Posterior cingulate gyrus (tissue), 11 donors: ENCODE data around the gene SPIRE1.
"Not testable (repeated sequence)": the region's sequence is repeated elsewhere in the genome, so short reads cannot be mapped to it uniquely, and the experiment has no call there.

Experiments
- DNase-seq, 10 donors: peaks; one replicate each; pipeline versions ENCODE4 v3.0.0 to v3.0.0-alpha.2; 2020 to 2021; ENCODE audit warnings: mixed read lengths in 3 of 10
- intact Hi-C: fragments of 100-400 bp; cut with DNase I; formaldehyde crosslinking; loops from one replicate; pipeline ENCODE4 v1.15.1; 2023

Gene SPIRE1

GRCh38 chr18:12515550-12515949, 142.4 kb downstream of the SPIRE1 start:
- intact Hi-C loops = loop anchor here (10.0 kb wide), 1 partner anchor 91 kb away; no protein-coding TSS in a partner anchor

DNA sequence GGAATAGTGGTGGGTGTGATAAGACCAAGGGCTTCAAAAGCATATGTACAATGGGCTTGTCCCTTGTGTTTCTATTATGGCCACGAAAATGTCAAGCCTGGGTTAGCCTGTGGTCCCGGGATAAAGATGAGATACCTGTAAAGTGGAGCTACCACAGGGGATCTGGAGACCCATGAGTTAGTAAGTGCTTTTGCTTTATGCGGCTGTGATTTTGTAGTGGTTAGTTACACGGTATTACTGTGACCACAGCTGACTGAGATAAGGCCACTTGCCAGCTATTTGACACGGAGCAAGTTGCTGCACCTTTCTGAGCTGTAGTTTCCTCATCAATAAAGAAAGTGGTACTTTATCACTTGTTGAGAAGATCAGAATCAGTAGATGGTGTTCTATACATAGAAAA, 150.9 kb downstream of the SPIRE1 start:
- intact Hi-C loops = no loop called here
- DNase-seq = no peak

More at GRCh38 chr18:12515550-12515949, 142.4 kb downstream of the SPIRE1 start:
- DNase-seq = no peak

DNA sequence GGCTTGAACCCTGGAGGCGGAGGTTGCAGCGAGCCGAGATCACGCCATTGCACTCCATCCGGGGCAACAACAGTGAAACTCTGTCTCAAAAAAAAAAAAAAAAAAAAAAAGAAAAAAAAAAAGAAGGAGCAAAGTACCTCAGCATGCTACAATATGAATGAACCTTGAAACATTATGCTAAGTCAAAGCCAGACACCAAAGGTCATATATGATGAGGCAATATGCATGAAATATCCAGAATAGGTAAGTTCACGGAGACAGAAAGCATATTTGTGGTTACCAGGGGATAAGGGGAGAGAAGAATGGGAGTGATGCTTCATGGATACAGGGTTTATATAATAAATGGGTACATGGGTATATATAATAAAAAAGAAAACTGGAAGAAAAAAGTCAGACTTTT, 156.9 kb downstream of the SPIRE1 start:
- intact Hi-C loops = no loop called here
- DNase-seq = no peak

DNA sequence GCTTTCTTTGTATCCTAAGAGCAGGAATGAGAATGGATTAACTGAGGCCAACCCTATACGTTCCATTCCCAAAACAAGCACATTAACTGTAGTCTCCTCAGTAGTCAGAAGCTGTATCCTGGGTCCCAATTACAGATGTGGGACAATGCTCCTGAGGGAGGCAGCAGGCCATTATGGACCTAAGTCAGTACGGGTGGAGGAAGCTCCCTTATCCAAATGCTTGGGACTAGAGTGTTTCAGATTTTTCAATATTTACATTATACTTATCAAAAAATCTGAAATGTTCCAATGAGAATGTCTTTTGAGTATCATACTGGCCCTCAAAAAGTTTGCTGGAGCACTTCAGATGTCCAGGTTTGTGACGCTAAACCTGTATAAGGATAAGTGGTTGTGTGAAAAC, 160.1 kb downstream of the SPIRE1 start:
- intact Hi-C loops = no loop called here
- no peak for DNase-seq

- intact Hi-C loops = no loop called here
- no peak for DNase-seq
These were observed 160.6 kb downstream of the SPIRE1 start for GRCh38 chr18:12497296-12497695.

DNA sequence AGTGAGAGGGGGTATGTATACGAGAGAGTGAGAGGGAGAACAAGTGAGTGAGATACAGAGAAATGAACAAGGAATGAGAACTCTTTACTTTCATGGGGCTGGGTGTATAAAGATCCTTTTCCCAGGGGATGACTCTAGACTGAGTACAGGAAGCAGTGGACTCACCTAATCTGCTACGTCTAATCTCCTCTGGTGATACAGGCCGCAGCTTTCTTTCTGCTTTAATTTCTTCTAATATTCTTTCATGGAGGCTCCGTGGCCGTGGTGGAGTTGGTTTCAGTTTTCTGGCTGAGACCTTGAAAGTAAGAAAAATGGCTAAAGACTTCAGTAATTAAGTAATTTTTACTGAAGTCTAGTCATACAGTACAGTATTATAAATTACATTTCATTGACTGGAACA, 165.0 kb downstream of the SPIRE1 start:
- DNase-seq = no peak
- intact Hi-C loops = no loop called here

- no peak for DNase-seq
- intact Hi-C loops = no loop called here
These were observed 166.1 kb downstream of the SPIRE1 start for GRCh38 chr18:12491611-12492435.

DNA sequence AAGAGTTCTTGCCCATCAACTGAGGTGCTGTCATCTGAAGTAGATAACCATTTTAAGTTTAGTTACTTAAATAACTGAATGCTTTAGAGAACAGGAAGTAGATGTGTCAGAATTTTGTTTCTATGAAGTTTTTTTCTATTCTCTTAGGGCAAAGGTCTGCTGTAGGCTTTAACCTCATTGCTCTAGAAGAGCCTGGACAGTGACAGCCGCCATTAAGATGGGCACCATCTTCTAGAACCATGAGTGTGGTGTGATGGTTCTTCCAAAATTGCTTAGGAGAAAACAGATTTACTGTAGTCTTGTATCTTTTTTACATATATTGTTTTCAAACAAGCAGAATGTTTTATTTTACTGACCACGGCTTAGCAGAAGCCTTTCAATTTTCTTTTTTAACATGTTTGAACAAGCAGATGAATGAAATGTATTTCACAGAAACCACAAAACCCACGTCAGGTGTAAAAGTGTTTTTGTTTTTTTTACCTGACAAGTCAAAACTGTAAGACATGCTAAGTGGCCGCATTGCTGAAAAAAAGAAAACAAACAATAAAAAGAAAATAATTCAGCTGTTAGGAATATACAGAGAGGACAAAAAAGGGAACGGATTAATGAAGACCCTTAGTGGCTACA, 172.3 kb downstream of the SPIRE1 start:
- intact Hi-C loops = no loop called here
- DNase-seq = no peak

GRCh38 chr18:12481915-12482314, 176.0 kb downstream of the SPIRE1 start:
- intact Hi-C loops, DNase-seq: not testable (repeated sequence)

- no peak for DNase-seq
- intact Hi-C loops = no loop called here
These were observed 177.9 kb downstream of the SPIRE1 start for GRCh38 chr18:12479982-12480381.

DNA sequence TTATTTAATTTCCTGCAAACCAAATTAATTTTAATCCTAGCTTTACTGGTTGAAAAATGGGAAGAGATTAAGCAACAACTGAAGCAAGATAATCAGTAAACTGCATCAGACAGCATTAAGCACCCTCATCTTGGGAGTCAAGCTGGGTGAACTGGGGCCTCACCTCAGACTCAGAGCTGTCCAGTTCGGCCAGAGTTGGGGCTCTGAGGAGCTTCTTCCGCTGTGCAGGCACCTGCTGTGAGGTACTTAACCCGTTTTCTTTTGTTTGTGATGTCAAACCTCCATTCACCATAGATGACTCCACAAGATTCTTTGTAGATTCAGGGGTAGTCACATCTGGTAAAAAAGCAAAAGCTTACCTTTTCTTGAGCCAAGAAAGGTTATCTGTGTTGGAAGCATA, 178.4 kb downstream of the SPIRE1 start:
- intact Hi-C loops = no loop called here
- no peak for DNase-seq

DNA sequence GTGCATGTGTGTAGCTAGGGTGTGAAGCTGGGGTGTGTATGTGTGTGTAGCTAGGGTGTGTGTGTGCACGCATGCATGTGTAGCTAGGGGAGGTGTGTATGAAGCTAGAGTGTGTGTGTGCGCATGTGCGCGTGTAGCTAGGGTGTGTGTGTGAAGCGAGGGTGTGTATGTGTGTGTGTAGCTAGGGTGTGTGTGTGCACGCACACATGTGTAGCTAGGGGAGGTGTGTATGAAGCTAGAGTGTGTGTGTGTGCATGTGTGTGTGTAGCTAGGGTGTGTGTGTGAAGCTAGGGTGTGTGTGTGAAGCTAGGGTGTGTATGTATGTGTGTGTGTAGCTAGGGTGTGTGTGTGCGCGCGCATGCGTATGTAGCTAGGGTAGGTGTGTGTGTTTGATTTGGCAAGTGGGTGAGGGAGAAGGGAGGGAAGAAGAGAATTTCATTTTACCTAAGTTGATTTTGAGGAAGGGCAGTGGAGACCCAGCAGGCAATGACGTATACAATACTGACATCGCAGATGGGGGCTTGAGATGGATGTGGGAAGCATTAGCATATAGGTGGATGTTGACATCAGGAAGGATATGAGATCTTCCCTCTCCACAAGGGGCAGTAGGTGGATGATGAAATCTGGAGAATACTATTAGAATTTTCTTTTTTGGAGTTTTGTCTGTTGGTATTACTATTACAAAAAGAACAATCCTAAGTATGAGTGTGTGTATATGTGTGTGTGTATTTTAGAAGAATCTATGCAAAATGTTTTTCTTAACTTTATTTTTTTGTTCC, 179.4 kb downstream of the SPIRE1 start:
- DNase-seq = peak in 1 of 10 donors; percentile 34
- intact Hi-C loops = no loop called here

DNA sequence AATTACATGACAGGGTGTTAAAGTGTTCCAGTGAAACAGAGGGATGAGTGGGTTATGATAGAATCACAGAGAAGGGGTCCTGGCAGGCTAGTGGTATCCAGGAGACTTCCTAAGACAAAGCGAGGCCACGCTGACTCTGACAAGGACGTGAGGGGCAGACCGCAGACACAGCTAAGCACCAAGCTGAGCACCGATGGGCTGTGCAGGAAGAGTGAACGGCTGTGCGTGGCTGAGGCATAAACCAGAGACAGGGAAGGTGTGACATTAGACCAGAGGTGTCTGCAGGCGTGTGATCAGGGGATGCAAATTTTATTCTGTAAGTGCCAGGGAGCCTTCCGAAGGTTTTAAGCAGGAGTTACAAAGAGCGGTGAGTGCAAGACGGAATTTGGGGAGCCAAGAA, 180.3 kb downstream of the SPIRE1 start:
- intact Hi-C loops = no loop called here
- peak in 1 of 10 donors; percentile 69 for DNase-seq

GRCh38 chr18:12476955-12477354, 181.0 kb downstream of the SPIRE1 start:
- peak in 1 of 10 donors; percentile 2 for DNase-seq
- intact Hi-C loops = no loop called here

DNA sequence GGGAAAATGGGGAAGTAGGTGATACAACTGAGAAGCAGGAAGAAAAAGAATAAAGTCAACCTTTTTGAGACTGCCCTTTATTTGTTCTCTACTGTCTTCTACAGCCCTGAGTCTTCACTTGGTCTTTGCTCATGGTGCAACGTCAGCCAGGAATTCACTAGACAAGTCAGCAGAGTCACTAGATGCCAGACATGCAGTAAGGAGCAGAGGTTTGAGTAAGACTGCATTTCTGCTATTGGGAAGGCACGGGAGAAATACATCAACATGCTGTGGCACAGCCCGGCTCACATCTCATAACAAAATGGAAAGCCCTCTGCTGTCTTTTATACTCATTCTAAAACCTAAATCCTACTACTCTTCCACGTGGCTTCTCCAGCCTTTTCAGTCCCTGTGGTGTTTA, 183.0 kb downstream of the SPIRE1 start:
- no peak for DNase-seq
- intact Hi-C loops = no loop called here

DNA sequence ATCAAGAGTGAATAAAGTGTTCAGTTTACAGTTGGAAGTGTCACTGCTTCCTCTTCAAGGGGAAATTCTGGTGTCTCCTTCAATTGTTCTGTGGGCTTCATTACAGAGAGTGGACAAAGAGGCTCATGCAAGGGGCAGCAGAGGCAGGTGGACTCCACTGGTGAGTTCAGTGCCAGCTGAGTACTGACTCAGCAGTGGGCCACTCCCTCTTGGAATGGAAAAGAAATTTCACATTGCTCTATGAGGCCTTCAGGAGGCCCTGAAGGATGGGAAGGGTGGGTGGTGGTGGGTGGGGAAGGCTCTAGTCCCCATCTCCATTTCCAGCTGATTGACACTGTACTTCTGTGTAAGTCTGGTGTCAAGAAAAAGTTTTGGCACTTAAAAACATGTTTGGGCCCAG, 183.8 kb downstream of the SPIRE1 start:
- intact Hi-C loops = no loop called here

DNA sequence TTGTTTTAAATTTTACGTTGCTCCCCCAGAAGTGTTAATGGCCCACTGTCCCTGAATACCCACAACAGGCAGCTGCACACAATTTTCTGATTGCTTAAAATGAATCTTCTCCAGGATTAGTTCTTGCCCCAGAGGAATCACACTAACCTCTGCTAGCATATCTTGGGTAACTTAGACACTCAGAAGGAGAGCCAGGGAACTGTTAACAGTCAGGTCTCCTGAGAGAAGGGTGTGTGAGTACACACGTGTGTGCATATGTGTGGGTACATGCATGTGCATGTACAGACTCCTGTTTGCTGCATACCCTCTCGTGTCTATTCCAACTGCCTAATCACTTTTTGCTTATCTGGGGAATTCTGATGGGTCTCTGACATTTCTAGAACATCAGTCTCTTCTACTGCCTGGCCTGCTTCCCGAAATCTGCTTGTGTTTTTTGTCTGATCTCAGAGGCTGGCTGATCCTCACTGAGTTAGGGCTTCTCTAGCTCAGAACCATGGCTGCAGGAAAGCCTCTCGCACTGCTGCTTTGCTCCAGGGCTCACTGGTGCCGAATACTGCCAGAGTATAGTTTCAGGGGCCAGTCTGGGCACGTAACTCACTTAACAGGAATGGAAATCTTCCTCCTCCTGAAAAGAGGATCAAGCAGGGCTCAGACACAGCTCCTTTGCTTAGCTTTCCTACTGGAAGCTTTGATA, 187.4 kb downstream of the SPIRE1 start:
- DNase-seq = peak in 3 of 10 donors; percentile 11 to 21 (median 13)
- intact Hi-C loops = no loop called here

More for the DNA sequence above, 183.8 kb downstream of the SPIRE1 start:
- DNase-seq = no peak

GRCh38 chr18:12468445-12468844, 189.5 kb downstream of the SPIRE1 start:
- intact Hi-C loops = no loop called here
- DNase-seq = no peak

GRCh38 chr18:12464731-12465130, 193.2 kb downstream of the SPIRE1 start:
- no peak for DNase-seq
- intact Hi-C loops = loop anchor here (5.0 kb wide), 1 partner anchor 72 kb away; no protein-coding TSS in a partner anchor

- intact Hi-C loops = loop anchor here (5.0 kb wide), 1 partner anchor 71 kb away; no protein-coding TSS in a partner anchor
- DNase-seq = no peak
These were observed 194.7 kb downstream of the SPIRE1 start for GRCh38 chr18:12463191-12463590.
